ENCODE results near the gene KLF1. TPM values are rescaled to one million over a fixed set of nuclear protein-coding genes. Genes with fewer than 3 reads are reported as not detected.
"Not testable (repeated sequence)": the region's sequence is repeated elsewhere in the genome, so short reads cannot be mapped to it uniquely, and the experiment has no call there.

KLF1 gene
- not detected for polyA plus RNA-seq (2013, experiment 1 of 2; ENCODE audit: insufficient read length)
- polyA plus RNA-seq (2013, experiment 2 of 2; ENCODE audit: insufficient read length), result not detected

GRCh38 chr19:12886969-12887747 lies at the start of gene KLF1:
Gene KLF1 (minus strand): TSS chr19:12887201. CDS start chr19:12887140, 61 bp downstream.
- DNase-seq, result no peak

- DNase-seq, result no peak
Observed at GRCh38 chr19:12936582-12936981, 49.6 kb upstream of the KLF1 start.

GRCh38 chr19:12935071-12935470 lies 48.1 kb upstream of the KLF1 start:
- DNase-seq, result no peak

GRCh38 chr19:12933287-12934072 lies 46.5 kb upstream of the KLF1 start, which contains the start of gene FARSA:
Gene FARSA (minus strand): TSS chr19:12933711. CDS start chr19:12933696, 15 bp downstream.
- DNase-seq, result peak; percentile 88

- no peak for DNase-seq
Observed at GRCh38 chr19:12932392-12933286, 45.6 kb upstream of the KLF1 start.

- no peak for DNase-seq
Observed at GRCh38 chr19:12930002-12930645, 43.1 kb upstream of the KLF1 start.

GRCh38 chr19:12924621-12925310 lies 37.8 kb upstream of the KLF1 start:
- no peak for DNase-seq

- no peak for DNase-seq
Observed at GRCh38 chr19:12922959-12923358, 36.0 kb upstream of the KLF1 start.

- DNase-seq, result no peak
Observed at GRCh38 chr19:12921047-12921446, 34.0 kb upstream of the KLF1 start.

GRCh38 chr19:12918253-12918652 lies 31.3 kb upstream of the KLF1 start:
- DNase-seq, result no peak

GRCh38 chr19:12915860-12916259 lies 28.9 kb upstream of the KLF1 start:
- DNase-seq, result not testable (repeated sequence)

GRCh38 chr19:12913851-12914690 lies 27.1 kb upstream of the KLF1 start:
- DNase-seq, result peak; percentile 25

- DNase-seq, result peak; percentile 73
Observed at GRCh38 chr19:12913011-12913561, 26.1 kb upstream of the KLF1 start.

- DNase-seq, result no peak
Observed at GRCh38 chr19:12912571-12912970, 25.6 kb upstream of the KLF1 start.

GRCh38 chr19:12907166-12907565 lies 20.2 kb upstream of the KLF1 start:
- no peak for DNase-seq

GRCh38 chr19:12899891-12900518 lies 13.0 kb upstream of the KLF1 start:
- no peak for DNase-seq

- no peak for DNase-seq
Observed at GRCh38 chr19:12896460-12896859, 9.5 kb upstream of the KLF1 start.

GRCh38 chr19:12893582-12893981 lies 6.6 kb upstream of the KLF1 start:
- DNase-seq, result no peak

- DNase-seq, result no peak
Observed at GRCh38 chr19:12891553-12892021, 4.6 kb upstream of the KLF1 start.

All from fibroblast of skin of abdomen (primary cell).